IMR-90 (cell line): ENCODE results near the gene FOXF1. TPM values are rescaled to one million over a fixed set of nuclear protein-coding genes. Genes with fewer than 3 reads are reported as not detected.

Source experiments
- ATAC-seq: fragments of 200-7000 bp; cut with Tn5 transposase; 2 replicates; pipeline ENCODE4 v1.9.1; 2020; ENCODE audit warnings: low read depth, mild to moderate bottlenecking, moderate library complexity
- BruUV-seq: library from RNA; stranded (reverse); fragments of 400-500 nt; replicated peaks from 2 replicates; lab custom pipeline; 2021; lab: Mats Ljungman, UMichigan
- CTCF ChIA-PET: fragments of 300-600 bp; formaldehyde crosslinking; extraction: SDS; loops from one replicate; lab custom pipeline; 2021; ENCODE audit warnings: antibody characterized with exemption; lab: Yijun Ruan, JAX
- POLR2A ChIA-PET: fragments of 300-600 bp; sonication (Branson Sonifier 250); formaldehyde crosslinking; loops from one replicate; lab custom pipeline; 2022; ENCODE audit warnings: antibody characterized with exemption; ENCODE audit not compliant: unreplicated experiment; lab: Charles Lee
- DNase-seq: peaks from one replicate; pipeline ENCODE4 v3.0.0; 2013
- H2AFZ ChIP-seq: replicated peaks from 2 replicates; pipeline ENCODE3; 2013; ENCODE audit warnings: low read length, mild to moderate bottlenecking; ENCODE audit not compliant: poor library complexity
- H2AK5ac ChIP-seq: 2 replicates; pipeline ENCODE4 v1.6.1; 2013; ENCODE audit warnings: low read depth, low read length, inconsistent platforms
- H2AK9ac ChIP-seq: replicated peaks from 2 replicates; pipeline ENCODE3; 2013; ENCODE audit warnings: mild to moderate bottlenecking, low read depth, low read length, moderate library complexity; ENCODE audit not compliant: poor library complexity
- H2BK120ac ChIP-seq: 2 replicates; pipeline ENCODE4 v1.6.1; 2013; ENCODE audit warnings: low read depth, low read length, inconsistent platforms
- H2BK15ac ChIP-seq: 3 replicates; pipeline ENCODE4 v1.6.1; 2013; ENCODE audit warnings: low read depth, low read length, inconsistent platforms
- H2BK20ac ChIP-seq: 2 replicates; pipeline ENCODE4 v1.6.1; 2013; ENCODE audit warnings: low read depth, mild to moderate bottlenecking, inconsistent platforms, low read length, moderate library complexity
- H2BK5ac ChIP-seq: 2 replicates; pipeline ENCODE4 v1.6.1; 2013; ENCODE audit warnings: mild to moderate bottlenecking, low read depth, low read length, inconsistent platforms; ENCODE audit not compliant: poor library complexity, severe bottlenecking
- H3K14ac ChIP-seq: replicated peaks from 2 replicates; pipeline ENCODE4 v1.6.1; 2013; ENCODE audit warnings: low read depth, low read length, inconsistent platforms
- H3K18ac ChIP-seq: 2 replicates; pipeline ENCODE4 v1.6.1; 2013; ENCODE audit warnings: low read depth, low read length, control low read depth
- H3K23ac ChIP-seq: 2 replicates; pipeline ENCODE4 v1.6.1; 2013; ENCODE audit warnings: low read depth, low read length, inconsistent platforms
- H3K27ac ChIP-seq: 2 replicates; pipeline ENCODE4 v1.5.1; 2013; ENCODE audit warnings: mild to moderate bottlenecking, control low read depth, low read length; ENCODE audit not compliant: insufficient read depth
- H3K27me3 ChIP-seq: 2 replicates; pipeline ENCODE4 v1.6.1; 2013; ENCODE audit warnings: low read length; ENCODE audit not compliant: control insufficient read depth, insufficient read depth
- H3K36me3 ChIP-seq: 2 replicates; pipeline ENCODE4 v1.6.1; 2013; ENCODE audit warnings: low read length, mixed read lengths; ENCODE audit not compliant: control insufficient read depth, insufficient read depth
- H3K4ac ChIP-seq: 2 replicates; pipeline ENCODE4 v1.6.1; 2013; ENCODE audit warnings: low read depth, low read length, inconsistent platforms
- H3K4me1 ChIP-seq: 2 replicates; pipeline ENCODE4 v1.6.1; 2013; ENCODE audit warnings: low read length, mixed read lengths; ENCODE audit not compliant: control insufficient read depth, insufficient read depth
- H3K4me2 ChIP-seq: 2 replicates; pipeline ENCODE4 v1.6.1; 2013; ENCODE audit warnings: low read depth, mild to moderate bottlenecking, control low read depth, low read length, moderate library complexity
- H3K4me3 ChIP-seq: 2 replicates; pipeline ENCODE4 v1.5.1; 2013; ENCODE audit warnings: low read depth, mild to moderate bottlenecking, control low read depth, low read length, moderate library complexity; ENCODE audit not compliant: insufficient read depth
- H3K56ac ChIP-seq: 2 replicates; pipeline ENCODE4 v1.6.1; 2013; ENCODE audit warnings: low read length, inconsistent platforms; ENCODE audit not compliant: insufficient read depth; ENCODE audit errors: extremely low read depth
- H3K79me1 ChIP-seq, 2 experiments: 2 replicates each; pipeline ENCODE4 v1.6.1; 2013; ENCODE audit warnings: low read length in 2 of 2, inconsistent platforms in 1 of 2, low read depth in 1 of 2
- H3K9ac ChIP-seq: 2 replicates; pipeline ENCODE4 v1.6.1; 2013; ENCODE audit warnings: low read depth, low read length, control low read depth
- H3K9me1 ChIP-seq: 2 replicates; pipeline ENCODE4 v1.6.1; 2013; ENCODE audit warnings: low read length, inconsistent platforms; ENCODE audit not compliant: insufficient read depth
- H3K9me3 ChIP-seq: 2 replicates; pipeline ENCODE4 v1.6.1; 2013; ENCODE audit warnings: low read length; ENCODE audit not compliant: control insufficient read depth, insufficient read depth
- H4K20me1 ChIP-seq: 2 replicates; pipeline ENCODE4 v1.6.1; 2013; ENCODE audit warnings: low read length, inconsistent platforms; ENCODE audit not compliant: insufficient read depth
- H4K5ac ChIP-seq: 2 replicates; pipeline ENCODE4 v1.6.1; 2013; ENCODE audit warnings: mild to moderate bottlenecking, low read depth, low read length, control low read depth
- H4K8ac ChIP-seq, 2 experiments: 2 replicates each; pipeline ENCODE4 v1.6.1; 2013; ENCODE audit warnings: low read depth in 2 of 2, low read length in 2 of 2, control low read depth in 1 of 2, inconsistent platforms in 1 of 2
- H4K91ac ChIP-seq: 2 replicates; pipeline ENCODE4 v1.6.1; 2013; ENCODE audit warnings: low read depth, low read length, inconsistent platforms; ENCODE audit not compliant: insufficient read depth
- CHD1 ChIP-seq: IDR thresholded peaks from 2 replicates; pipeline ENCODE4 v1.6.1; 2012; ENCODE audit warnings: low read depth, low read length, improper control_type of control experiment
- MAFK ChIP-seq: IDR thresholded peaks from 2 replicates; pipeline ENCODE4 v1.6.1; 2012; ENCODE audit warnings: low read depth, low read length, improper control_type of control experiment
- MAZ ChIP-seq: IDR thresholded peaks from 2 replicates; pipeline ENCODE4 v1.6.1; 2012; ENCODE audit warnings: low read depth, mild to moderate bottlenecking, low read length, improper control_type of control experiment, moderate library complexity, borderline replicate concordance
- NFE2L2 ChIP-seq: fragments of 150-350 bp; IDR thresholded peaks from 2 replicates; pipeline ENCODE4 v1.6.1; 2016; ENCODE audit warnings: low read depth, mild to moderate bottlenecking, low read length
- POLR2A ChIP-seq: IDR thresholded peaks from 2 replicates; pipeline ENCODE4 v1.6.1; 2012; ENCODE audit warnings: mild to moderate bottlenecking, low read depth, low read length
- WGBS, 2 experiments: methylation state at CpG; one replicate each; pipeline versions ENCODE4 v1.1.5 to v1.1.7; 2013; ENCODE audit warnings: missing lambda C conversion rate in 2 of 2; ENCODE audit not compliant: insufficient read length in 1 of 2; ENCODE audit errors: extremely low coverage in 2 of 2; 5-methylcytosine and 5-hydroxymethylcytosine counted together
- dilution Hi-C: fragments of 300-500 bp; cut with HindIII; formaldehyde crosslinking; loops from one replicate; pipeline ENCODE4 v1.14.3; 2018; ENCODE audit warnings: low sequenced_read_pairs; ENCODE audit not compliant: unreplicated experiment
- in situ Hi-C: fragments of 300-500 bp; cut with MboI; formaldehyde crosslinking; loops from 3 replicates; pipeline ENCODE4 v1.14.3; 2019; ENCODE audit warnings: low sequenced_read_pairs, inconsistent platforms, mixed read lengths
- intact Hi-C: fragments of 100-400 bp; cut with micrococcal nuclease; formaldehyde crosslinking; loops from 2 replicates; pipeline ENCODE4 v1.10.0; 2022
- polyA plus RNA-seq, 3 experiments: library from polyadenylated mRNA; depleted of rRNA; stranded (reverse); fragments of >200 nt; gene quantifications; 2 replicates each; pipeline ENCODE4 v1.2.3, GENCODE V29; 2012; ENCODE audit warnings: low replicate concordance in 1 of 3
- total RNA-seq: library from RNA; depleted of rRNA; stranded (reverse); fragments of >200 nt; gene quantifications from 2 replicates; pipeline ENCODE4 v1.2.3, GENCODE V29; 2012

FOXF1 gene
- total and polyA plus RNA-seq, 2 of the 4 experiments (the other 2 are of a cell fraction) = 2.7 to 33.0 TPM

- H3K27me3 ChIP-seq = no peaks in the 10 kb centered on the region
- peak overlapping the region; percentile 38 for H4K5ac ChIP-seq
- DNase-seq (peak; percentile 56), ATAC-seq (no peak)
- peak overlapping the region; percentile 89 for H3K4ac ChIP-seq
- peak overlapping the region; percentile 89 for H2AK9ac ChIP-seq
- no peaks in the 10 kb centered on the region for H3K9me3 ChIP-seq
- H2BK120ac ChIP-seq = peak overlapping the region; percentile 41
- H2BK20ac ChIP-seq = no peak overlapping the region; the same call in 1 of the 2 replicates
- in situ Hi-C loops = loop anchor here (5.0 kb wide), 1 partner anchor 291 kb away; no protein-coding TSS in a partner anchor
- H3K18ac ChIP-seq = peak overlapping the region; percentile 96
- H3K27ac ChIP-seq = peak overlapping the region; percentile 100
- H3K23ac ChIP-seq = peak overlapping the region; percentile 98
- peak overlapping the region; percentile 65 for H2AFZ ChIP-seq
- peaks cover 63% of the 10 kb centered on the region for H3K36me3 ChIP-seq
- BruUV-seq = no TSS peak
- dilution Hi-C loops = no loop called here
- ChIA-PET CTCF (no interaction called here), POLR2A (no interaction called here)
- peak; percentile 33; the same call in 1 of the 2 replicates for TF ChIP-seq CHD1
- TF ChIP-seq NFE2L2 = no peak
- no peak for TF ChIP-seq MAFK
- TF ChIP-seq MAZ = no peak
- peak; percentile 16 for TF ChIP-seq POLR2A
- H4K8ac ChIP-seq = peak overlapping the region; percentile 62 to 77; a peak in 2 of 4 replicates
- H3K4me1 ChIP-seq = peaks cover 9% of the 10 kb centered on the region
- no peaks in the 10 kb centered on the region for H3K9me1 ChIP-seq
- 0% methylated on average over 9 of the region's 29 CpGs; no CpG with 5 or more reads in 1 of the 2 experiments for WGBS, 2 experiments
- H4K91ac ChIP-seq = peak overlapping the region; percentile 91
- H3K14ac ChIP-seq = peak overlapping the region; percentile 92
- peak overlapping the region; percentile 98 for H3K9ac ChIP-seq
- peak overlapping the region; percentile 9; the same call in 1 of the 3 replicates for H2BK15ac ChIP-seq
- 0 out of 2 replicates have a peak overlapping the region, but pooled peaks have one; percentile 78 for H2AK5ac ChIP-seq
- peak overlapping the region; percentile 98 for H3K56ac ChIP-seq
- H3K4me2 ChIP-seq = peak overlapping the region; percentile 45; the same call in 1 of the 2 replicates
- peaks cover 49% of the 10 kb centered on the region for H4K20me1 ChIP-seq
- peak overlapping the region; percentile 97 for H2BK5ac ChIP-seq
- peak overlapping the region; percentile 99 for H3K4me3 ChIP-seq
- intact Hi-C loops = no loop called here
- H3K79me1 ChIP-seq = peaks cover 0 to 10% of the 10 kb centered on the region in 2 experiments; a peak in 2 of 4 replicates
Observed at GRCh38 chr16:86512860-86513470, 2.6 kb downstream of the FOXF1 start.
